Measurements from ENCODE around the gene MAGEB17. TPM values are rescaled to one million over a fixed set of nuclear protein-coding genes. Genes with fewer than 3 reads are reported as not detected.

The MAGEB17 gene
- polyA plus RNA-seq, 2 donors: 0.08 TPM; not detected in 1

- Histone ChIP-seq H3K27me3 (ENCODE audit: control insufficient read depth in 1 of 2, insufficient read depth in 2 of 2, low read length in 2 of 2) (no peaks in the 10 kb centered on the region), H3K4me1 (ENCODE audit: control insufficient read depth in 2 of 2, insufficient read depth in 2 of 2, low read length in 1 of 2) (no peaks in the 10 kb centered on the region), H3K27ac (ENCODE audit: low read depth in 2 of 2, low read length in 1 of 2) (no peak overlapping the region), H3K9me3 (ENCODE audit: control insufficient read depth in 2 of 2, insufficient read depth in 1 of 2, low read depth in 1 of 2, low read length in 1 of 2) (no peaks in the 10 kb centered on the region), H3K36me3 (ENCODE audit: control insufficient read depth in 2 of 2, insufficient read depth in 2 of 2, low read length in 1 of 2) (no peaks in the 10 kb centered on the region), H3K4me3 (ENCODE audit: low read depth in 1 of 2, low read length in 2 of 2) (no peak overlapping the region)
- 58 to 76% methylated on average over 1 of the region's 1 CpG for WGBS, 2 donors
Observed at GRCh38 chrX:16199343-16199742, 32.1 kb downstream of the MAGEB17 start.

GRCh38 chrX:16202943-16203342 is 35.7 kb downstream of the MAGEB17 start:
- no peak overlapping the region for H3K27ac ChIP-seq (ENCODE audit: low read depth in 2 of 2, low read length in 1 of 2)
- H3K4me1 ChIP-seq (ENCODE audit: control insufficient read depth in 2 of 2, insufficient read depth in 2 of 2, low read length in 1 of 2): no peaks in the 10 kb centered on the region
- no peaks in the 10 kb centered on the region for H3K27me3 ChIP-seq (ENCODE audit: control insufficient read depth in 1 of 2, insufficient read depth in 2 of 2, low read length in 2 of 2)
- no peak overlapping the region for H3K4me3 ChIP-seq (ENCODE audit: low read depth in 1 of 2, low read length in 2 of 2)
- WGBS, 2 donors: 51 to 59% methylated on average over 4 of the region's 4 CpGs
- no peaks in the 10 kb centered on the region for H3K9me3 ChIP-seq (ENCODE audit: control insufficient read depth in 2 of 2, insufficient read depth in 1 of 2, low read depth in 1 of 2, low read length in 1 of 2)
- no peaks in the 10 kb centered on the region for H3K36me3 ChIP-seq (ENCODE audit: control insufficient read depth in 2 of 2, insufficient read depth in 2 of 2, low read length in 1 of 2)

- no peak overlapping the region for H3K27ac ChIP-seq (ENCODE audit: low read depth in 2 of 2, low read length in 1 of 2)
- no peaks in the 10 kb centered on the region for H3K36me3 ChIP-seq (ENCODE audit: control insufficient read depth in 2 of 2, insufficient read depth in 2 of 2, low read length in 1 of 2)
- H3K9me3 ChIP-seq (ENCODE audit: control insufficient read depth in 2 of 2, insufficient read depth in 1 of 2, low read depth in 1 of 2, low read length in 1 of 2): no peaks in the 10 kb centered on the region
- WGBS, 2 donors: 75 to 82% methylated on average over 3 of the region's 3 CpGs
- no peak overlapping the region for H3K4me3 ChIP-seq (ENCODE audit: low read depth in 1 of 2, low read length in 2 of 2)
- H3K4me1 ChIP-seq (ENCODE audit: control insufficient read depth in 2 of 2, insufficient read depth in 2 of 2, low read length in 1 of 2): no peaks in the 10 kb centered on the region
- H3K27me3 ChIP-seq (ENCODE audit: control insufficient read depth in 1 of 2, insufficient read depth in 2 of 2, low read length in 2 of 2): no peaks in the 10 kb centered on the region
Observed at GRCh38 chrX:16204538-16204937, 37.3 kb downstream of the MAGEB17 start.

GRCh38 chrX:16205840-16206239 is 38.6 kb downstream of the MAGEB17 start:
- no peaks in the 10 kb centered on the region for H3K4me1 ChIP-seq (ENCODE audit: control insufficient read depth in 2 of 2, insufficient read depth in 2 of 2, low read length in 1 of 2)
- H3K27me3 ChIP-seq (ENCODE audit: control insufficient read depth in 1 of 2, insufficient read depth in 2 of 2, low read length in 2 of 2): no peaks in the 10 kb centered on the region
- no peaks in the 10 kb centered on the region for H3K9me3 ChIP-seq (ENCODE audit: control insufficient read depth in 2 of 2, insufficient read depth in 1 of 2, low read depth in 1 of 2, low read length in 1 of 2)
- 48 to 53% methylated on average over 3 of the region's 3 CpGs for WGBS, 2 donors
- H3K36me3 ChIP-seq (ENCODE audit: control insufficient read depth in 2 of 2, insufficient read depth in 2 of 2, low read length in 1 of 2): no peaks in the 10 kb centered on the region
- no peak overlapping the region for H3K4me3 ChIP-seq (ENCODE audit: low read depth in 1 of 2, low read length in 2 of 2)
- H3K27ac ChIP-seq (ENCODE audit: low read depth in 2 of 2, low read length in 1 of 2): no peak overlapping the region

- no peaks in the 10 kb centered on the region for H3K4me1 ChIP-seq (ENCODE audit: control insufficient read depth in 2 of 2, insufficient read depth in 2 of 2, low read length in 1 of 2)
- WGBS, 2 donors: 72 to 90% methylated on average over 1 of the region's 1 CpG
- H3K27ac ChIP-seq (ENCODE audit: low read depth in 2 of 2, low read length in 1 of 2): no peak overlapping the region
- H3K9me3 ChIP-seq (ENCODE audit: control insufficient read depth in 2 of 2, insufficient read depth in 1 of 2, low read depth in 1 of 2, low read length in 1 of 2): no peaks in the 10 kb centered on the region
- H3K4me3 ChIP-seq (ENCODE audit: low read depth in 1 of 2, low read length in 2 of 2): no peak overlapping the region
- no peaks in the 10 kb centered on the region for H3K36me3 ChIP-seq (ENCODE audit: control insufficient read depth in 2 of 2, insufficient read depth in 2 of 2, low read length in 1 of 2)
- H3K27me3 ChIP-seq (ENCODE audit: control insufficient read depth in 1 of 2, insufficient read depth in 2 of 2, low read length in 2 of 2): no peaks in the 10 kb centered on the region
Observed at GRCh38 chrX:16207634-16208033, 40.4 kb downstream of the MAGEB17 start.

GRCh38 chrX:16208601-16209000 is 41.3 kb downstream of the MAGEB17 start:
- Histone ChIP-seq H3K36me3 (ENCODE audit: control insufficient read depth in 2 of 2, insufficient read depth in 2 of 2, low read length in 1 of 2) (no peaks in the 10 kb centered on the region), H3K27me3 (ENCODE audit: control insufficient read depth in 1 of 2, insufficient read depth in 2 of 2, low read length in 2 of 2) (no peaks in the 10 kb centered on the region), H3K4me1 (ENCODE audit: control insufficient read depth in 2 of 2, insufficient read depth in 2 of 2, low read length in 1 of 2) (no peaks in the 10 kb centered on the region), H3K27ac (ENCODE audit: low read depth in 2 of 2, low read length in 1 of 2) (no peak overlapping the region), H3K4me3 (ENCODE audit: low read depth in 1 of 2, low read length in 2 of 2) (no peak overlapping the region), H3K9me3 (ENCODE audit: control insufficient read depth in 2 of 2, insufficient read depth in 1 of 2, low read depth in 1 of 2, low read length in 1 of 2) (no peaks in the 10 kb centered on the region)
- WGBS, 2 donors: 78 to 79% methylated on average over 4 of the region's 4 CpGs

GRCh38 chrX:16210061-16210460 is 42.8 kb downstream of the MAGEB17 start:
- no peaks in the 10 kb centered on the region for H3K36me3 ChIP-seq (ENCODE audit: control insufficient read depth in 2 of 2, insufficient read depth in 2 of 2, low read length in 1 of 2)
- H3K9me3 ChIP-seq (ENCODE audit: control insufficient read depth in 2 of 2, insufficient read depth in 1 of 2, low read depth in 1 of 2, low read length in 1 of 2): no peaks in the 10 kb centered on the region
- no peaks in the 10 kb centered on the region for H3K27me3 ChIP-seq (ENCODE audit: control insufficient read depth in 1 of 2, insufficient read depth in 2 of 2, low read length in 2 of 2)
- WGBS, 2 donors: 86 to 87% methylated on average over 3 of the region's 3 CpGs
- H3K27ac ChIP-seq (ENCODE audit: low read depth in 2 of 2, low read length in 1 of 2): no peak overlapping the region
- H3K4me1 ChIP-seq (ENCODE audit: control insufficient read depth in 2 of 2, insufficient read depth in 2 of 2, low read length in 1 of 2): no peaks in the 10 kb centered on the region
- no peak overlapping the region for H3K4me3 ChIP-seq (ENCODE audit: low read depth in 1 of 2, low read length in 2 of 2)

GRCh38 chrX:16212024-16212423 is 44.7 kb downstream of the MAGEB17 start:
- Histone ChIP-seq H3K4me3 (ENCODE audit: low read depth in 1 of 2, low read length in 2 of 2) (no peak overlapping the region), H3K27me3 (ENCODE audit: control insufficient read depth in 1 of 2, insufficient read depth in 2 of 2, low read length in 2 of 2) (no peaks in the 10 kb centered on the region), H3K9me3 (ENCODE audit: control insufficient read depth in 2 of 2, insufficient read depth in 1 of 2, low read depth in 1 of 2, low read length in 1 of 2) (no peaks in the 10 kb centered on the region), H3K36me3 (ENCODE audit: control insufficient read depth in 2 of 2, insufficient read depth in 2 of 2, low read length in 1 of 2) (no peaks in the 10 kb centered on the region), H3K4me1 (ENCODE audit: control insufficient read depth in 2 of 2, insufficient read depth in 2 of 2, low read length in 1 of 2) (no peaks in the 10 kb centered on the region), H3K27ac (ENCODE audit: low read depth in 2 of 2, low read length in 1 of 2) (no peak overlapping the region)
- 61 to 66% methylated on average over 2 of the region's 2 CpGs for WGBS, 2 donors

GRCh38 chrX:16212436-16212835 is 45.2 kb downstream of the MAGEB17 start:
- Histone ChIP-seq H3K9me3 (ENCODE audit: control insufficient read depth in 2 of 2, insufficient read depth in 1 of 2, low read depth in 1 of 2, low read length in 1 of 2) (no peaks in the 10 kb centered on the region), H3K4me3 (ENCODE audit: low read depth in 1 of 2, low read length in 2 of 2) (no peak overlapping the region), H3K4me1 (ENCODE audit: control insufficient read depth in 2 of 2, insufficient read depth in 2 of 2, low read length in 1 of 2) (no peaks in the 10 kb centered on the region), H3K36me3 (ENCODE audit: control insufficient read depth in 2 of 2, insufficient read depth in 2 of 2, low read length in 1 of 2) (no peaks in the 10 kb centered on the region), H3K27me3 (ENCODE audit: control insufficient read depth in 1 of 2, insufficient read depth in 2 of 2, low read length in 2 of 2) (no peaks in the 10 kb centered on the region), H3K27ac (ENCODE audit: low read depth in 2 of 2, low read length in 1 of 2) (no peak overlapping the region)

- H3K4me1 ChIP-seq (ENCODE audit: control insufficient read depth in 2 of 2, insufficient read depth in 2 of 2, low read length in 1 of 2): no peaks in the 10 kb centered on the region
- no peaks in the 10 kb centered on the region for H3K9me3 ChIP-seq (ENCODE audit: control insufficient read depth in 2 of 2, insufficient read depth in 1 of 2, low read depth in 1 of 2, low read length in 1 of 2)
- H3K4me3 ChIP-seq (ENCODE audit: low read depth in 1 of 2, low read length in 2 of 2): no peak overlapping the region
- no peak overlapping the region for H3K27ac ChIP-seq (ENCODE audit: low read depth in 2 of 2, low read length in 1 of 2)
- no peaks in the 10 kb centered on the region for H3K27me3 ChIP-seq (ENCODE audit: control insufficient read depth in 1 of 2, insufficient read depth in 2 of 2, low read length in 2 of 2)
- H3K36me3 ChIP-seq (ENCODE audit: control insufficient read depth in 2 of 2, insufficient read depth in 2 of 2, low read length in 1 of 2): no peaks in the 10 kb centered on the region
- WGBS, 2 donors: 35 to 54% methylated on average over 2 of the region's 2 CpGs
Observed at GRCh38 chrX:16213961-16214360, 46.7 kb downstream of the MAGEB17 start.

Measured in esophagus (tissue), 2 donors.